ENCODE measurements around the gene DPEP2.
A peak's percentile ranks its signal among the peaks of the same experiment; 100 is the strongest.
"Not testable (repeated sequence)": the region's sequence is repeated elsewhere in the genome, so short reads cannot be mapped to it uniquely, and the experiment has no call there.

Gene DPEP2

DNA sequence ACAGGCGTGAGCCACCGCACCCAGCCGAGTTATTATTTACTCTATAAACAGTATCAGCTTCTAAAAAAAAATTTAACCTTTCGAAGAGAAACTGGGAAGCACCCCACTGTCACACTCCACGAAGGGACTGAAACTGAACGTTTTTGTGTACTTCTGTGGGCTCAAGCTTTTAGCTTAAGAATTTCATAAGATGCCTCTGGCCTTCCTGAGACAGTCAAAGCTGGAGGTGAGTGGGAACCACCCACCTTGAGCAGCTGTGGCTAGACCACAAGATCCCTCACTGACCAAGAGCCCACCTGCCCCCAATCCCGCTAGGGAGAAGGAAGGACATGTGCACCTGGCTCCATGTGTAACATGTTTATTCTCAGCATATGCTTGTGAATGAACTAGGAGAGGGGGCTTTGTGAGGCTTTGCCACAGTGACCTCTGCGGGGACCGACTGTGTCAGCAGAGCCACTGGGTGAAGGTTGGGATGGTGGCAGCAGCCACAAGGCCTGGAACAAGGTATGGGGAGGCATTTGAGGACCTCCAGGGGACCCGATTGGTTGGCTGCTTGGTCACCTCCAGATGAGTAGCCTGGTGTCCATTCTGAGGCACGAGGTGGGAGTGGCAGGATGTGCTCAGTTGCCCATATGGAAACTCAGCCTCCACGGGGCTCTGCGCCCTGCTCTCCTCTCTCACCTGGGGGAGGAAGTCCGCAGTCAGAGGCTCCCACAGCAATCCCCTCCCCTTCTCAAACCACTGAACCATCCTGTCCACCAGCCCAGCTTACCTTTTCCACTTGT, 23.8 kb downstream of the DPEP2 start:
- DNase-seq (ENCODE audit: low read depth), result no peak

- not testable (repeated sequence) for DNase-seq (ENCODE audit: low read depth)
These were observed 27.0 kb downstream of the DPEP2 start for GRCh38 chr16:67972285-67972684.

DNA sequence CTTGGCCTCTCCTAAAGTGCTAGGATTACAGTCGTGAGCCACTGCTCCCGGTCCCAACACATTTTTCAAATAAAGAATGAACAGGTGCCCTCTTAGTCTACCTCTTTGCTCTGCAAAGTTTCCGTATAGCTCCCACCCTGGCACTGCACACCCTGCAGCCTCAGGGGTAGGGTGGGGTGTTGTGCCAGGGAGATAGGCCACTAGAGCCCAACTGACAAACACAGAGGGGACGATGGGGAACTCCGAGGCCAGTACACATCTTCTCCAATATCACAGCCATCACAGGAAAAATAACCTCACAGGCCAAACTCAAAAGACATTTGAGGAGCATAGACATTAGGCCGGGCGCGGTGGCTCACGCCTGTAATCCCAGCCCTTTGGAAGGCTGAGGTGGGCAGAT, 28.2 kb downstream of the DPEP2 start:
- DNase-seq (ENCODE audit: low read depth), result no peak

GRCh38 chr16:67969254-67970039, 29.8 kb downstream of the DPEP2 start:
- DNase-seq (ENCODE audit: low read depth), result no peak

- DNase-seq (ENCODE audit: low read depth), result peak; percentile 66
These were observed 30.7 kb downstream of the DPEP2 start, which contains the start of gene SLC12A4 for GRCh38 chr16:67968400-67969253. Gene SLC12A4, minus strand, starts transcription at chr16:67968637. Its CDS starts 84 bp downstream, at chr16:67968553.

GRCh38 chr16:67967958-67968399, 31.3 kb downstream of the DPEP2 start:
- DNase-seq (ENCODE audit: low read depth), result no peak

DNA sequence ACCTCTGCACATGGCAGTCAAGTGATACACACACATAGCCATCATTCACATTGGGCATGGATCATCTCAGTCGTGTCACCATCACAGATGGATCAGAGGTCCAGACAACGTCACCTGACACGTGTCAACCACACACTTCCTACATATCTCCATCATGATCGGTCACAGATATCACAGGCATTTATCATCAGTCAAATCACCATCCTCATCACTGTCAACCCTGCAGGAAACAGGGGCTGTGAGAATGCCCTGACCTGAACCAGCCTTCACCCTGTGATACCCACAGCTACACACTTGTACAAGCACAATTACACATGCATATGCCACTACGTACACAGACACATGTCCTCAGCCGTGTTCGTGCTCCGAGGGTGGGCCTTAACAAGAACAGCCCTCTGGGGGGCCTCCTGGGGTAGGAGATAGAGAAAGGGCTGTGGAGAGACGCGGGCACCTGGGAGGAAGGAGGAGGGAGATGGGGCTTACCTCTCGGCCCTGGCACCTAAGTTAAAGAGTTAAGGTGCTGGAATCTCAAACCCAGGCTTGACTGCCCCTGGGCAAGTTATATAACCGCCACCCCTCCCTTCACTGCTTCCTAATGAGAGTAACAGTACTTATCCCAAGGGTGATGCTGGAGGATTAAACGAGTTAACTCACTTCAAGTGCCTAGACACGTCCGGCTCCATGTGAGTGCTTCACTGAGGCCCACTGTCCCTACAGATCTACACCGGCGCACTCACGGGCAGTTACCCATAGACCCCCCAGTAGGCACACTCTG, 31.9 kb downstream of the DPEP2 start:
- no peak for DNase-seq (ENCODE audit: low read depth)

- no peak for DNase-seq (ENCODE audit: low read depth)
These were observed 32.6 kb downstream of the DPEP2 start for GRCh38 chr16:67966549-67967182.

DNA sequence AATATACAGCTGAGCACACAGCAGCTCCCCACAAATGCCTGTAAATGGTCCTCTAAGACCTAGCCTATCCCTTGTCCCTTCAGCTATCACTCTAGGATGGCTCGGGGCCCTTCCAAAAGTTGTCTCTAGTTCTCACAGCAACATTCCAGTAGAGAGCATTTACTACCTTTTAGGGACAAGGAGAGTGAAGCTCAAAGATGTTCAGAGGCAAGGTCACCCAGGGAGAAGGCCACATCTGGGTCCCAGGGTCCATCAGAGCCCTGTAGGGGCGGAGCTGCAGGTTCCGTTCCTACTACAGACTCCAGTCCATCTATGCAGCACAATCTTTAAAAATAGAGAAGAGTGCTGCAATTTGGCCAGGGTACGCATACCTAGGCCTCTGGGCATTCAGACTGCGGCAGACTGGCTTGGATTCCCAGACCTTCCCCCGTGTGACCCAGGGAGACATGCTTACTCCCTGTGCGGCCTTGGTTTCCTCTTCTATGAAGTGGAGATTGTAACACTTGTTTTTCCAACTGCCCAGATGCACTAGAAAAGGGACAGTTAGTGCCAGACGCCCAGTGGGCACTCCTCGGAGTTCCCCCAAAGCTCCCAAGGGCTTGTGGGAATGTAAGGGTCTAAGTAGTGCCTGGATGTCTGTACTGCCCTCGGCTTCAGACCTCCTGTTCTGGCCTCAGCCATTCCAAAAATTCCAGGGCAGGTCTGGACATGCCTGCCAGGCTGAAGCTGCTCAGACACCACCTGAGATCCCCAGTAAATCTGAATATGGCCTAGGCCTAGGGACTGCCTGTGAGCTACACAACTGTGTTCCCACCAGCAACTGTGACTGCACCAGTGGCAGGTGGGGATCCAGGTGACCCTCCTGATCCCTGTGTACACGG, 33.4 kb downstream of the DPEP2 start:
- DNase-seq (ENCODE audit: low read depth), result no peak

- no peak for DNase-seq (ENCODE audit: low read depth)
These were observed 34.7 kb downstream of the DPEP2 start for GRCh38 chr16:67964477-67965131.

- no peak for DNase-seq (ENCODE audit: low read depth)
These were observed 35.5 kb downstream of the DPEP2 start for GRCh38 chr16:67963662-67964321.

- no peak for DNase-seq (ENCODE audit: low read depth)
These were observed 36.0 kb downstream of the DPEP2 start for GRCh38 chr16:67963292-67963661.

DNA sequence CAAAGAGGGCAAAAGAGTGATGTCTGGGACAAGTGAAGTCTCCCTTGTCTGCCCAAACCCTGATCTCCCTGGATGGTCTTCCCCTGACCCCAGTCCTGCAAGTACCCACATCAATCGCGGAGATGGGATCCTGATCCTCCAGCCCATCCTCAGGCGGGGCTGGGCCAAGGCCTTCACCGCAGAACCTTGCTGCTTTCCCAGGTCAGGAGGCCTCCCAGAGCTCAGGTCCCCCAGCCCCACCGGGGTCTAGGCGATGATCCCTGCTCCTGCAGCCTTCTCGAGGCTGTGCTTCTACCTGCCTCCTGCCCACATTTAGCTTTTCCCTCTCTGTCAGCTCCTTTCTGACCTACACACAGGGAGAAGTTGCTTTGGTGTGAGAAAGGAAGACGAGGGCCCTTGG, 37.1 kb downstream of the DPEP2 start:
- no peak for DNase-seq (ENCODE audit: low read depth)

- no peak for DNase-seq (ENCODE audit: low read depth)
These were observed 37.7 kb downstream of the DPEP2 start for GRCh38 chr16:67961551-67961957.

GRCh38 chr16:67959536-67960329, 39.6 kb downstream of the DPEP2 start:
- no peak for DNase-seq (ENCODE audit: low read depth)

DNA sequence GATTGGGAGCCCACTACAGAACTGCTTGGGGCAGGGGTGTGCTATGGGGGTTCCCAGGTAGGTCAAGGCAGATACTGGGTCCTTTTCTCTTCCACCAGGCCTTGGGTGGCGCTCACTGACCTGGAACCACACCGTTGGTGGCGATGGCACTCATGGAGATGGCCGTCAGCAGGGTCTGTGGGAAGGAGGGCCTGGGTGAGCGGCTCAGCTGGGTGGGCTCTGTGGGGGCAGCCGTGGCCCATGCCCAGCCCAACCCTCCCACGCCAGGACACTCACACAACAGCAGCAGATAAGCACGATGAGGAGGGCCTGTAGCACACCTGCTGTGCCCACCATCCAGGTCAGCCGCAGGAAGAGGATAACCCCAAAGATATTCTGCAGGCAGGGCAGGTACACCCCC, 41.7 kb downstream of the DPEP2 start:
- no peak for DNase-seq (ENCODE audit: low read depth)

DNA sequence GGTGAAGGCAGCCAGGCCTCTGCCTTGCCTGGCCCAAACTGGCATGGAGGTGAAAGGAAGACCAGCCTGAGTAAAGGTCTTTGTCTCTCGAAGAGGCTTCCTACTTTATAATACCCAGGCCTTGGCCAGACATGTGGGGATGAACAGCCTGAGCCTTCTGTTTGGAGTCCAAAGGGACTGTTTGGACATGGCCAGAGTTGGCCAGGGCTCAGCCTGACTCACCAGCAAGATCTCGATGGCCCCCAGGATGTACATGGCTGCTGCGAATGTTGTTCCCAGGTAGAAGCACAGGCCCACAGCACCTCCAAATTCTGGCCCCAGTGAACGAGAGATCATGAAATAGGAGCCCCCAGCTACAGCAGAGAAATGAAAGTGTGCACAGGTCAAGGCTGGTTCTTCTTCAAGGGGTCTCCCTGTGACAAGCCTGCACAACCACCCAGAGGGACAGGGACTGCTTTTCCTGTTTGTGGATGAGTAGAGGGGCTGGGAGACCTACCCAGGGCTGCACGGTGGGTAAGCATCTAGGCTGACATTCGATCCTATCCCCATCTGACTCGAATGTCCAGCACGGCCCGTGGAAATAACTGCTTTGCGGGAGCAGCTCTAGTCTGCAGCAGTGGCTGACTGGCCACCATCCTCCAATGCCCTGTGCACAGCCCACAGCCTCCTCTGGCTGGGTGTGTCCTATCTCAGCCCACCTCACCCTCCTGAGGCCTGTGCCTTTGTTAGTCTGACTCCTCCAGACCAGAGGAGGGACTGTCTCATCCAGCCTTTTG, 44.7 kb downstream of the DPEP2 start:
- no peak for DNase-seq (ENCODE audit: low read depth)

Data from stimulated activated CD8-positive, alpha-beta memory T cell treated with anti-CD3 and anti-CD28 coated beads, Interleukin-12 subunit alpha, Interleukin-12 subunit beta, amount 100 ng/mL, for 1 hour (primary cell).